ENCODE data around the gene MFAP1. TPM values are rescaled to one million over a fixed set of nuclear protein-coding genes. Genes with fewer than 3 reads are reported as not detected.

The MFAP1 gene
- 10 to 100 TPM; 20.4 to 24.5 (median 22.7) TPM for total RNA-seq

- Histone ChIP-seq H3K4me1 (peaks cover 16 to 29% of the 10 kb centered on the region in 2 donors), H3K27me3 (no peaks in the 10 kb centered on the region), H3K4me3 (replicated peaks in 1 of 3) (peak within 1 kb of the TSS; percentile 63 to 96 (median 88)), H3K27ac (peak within 1 kb of the TSS; percentile 54 to 84 (median 82)), H3K36me3 (no peaks in the 10 kb centered on the region), H3K9me3 (no peaks in the 10 kb centered on the region)
- WGBS, 2 donors = 9 to 10% methylated on average over 46 of the region's 46 CpGs
- peak; percentile 94 to 96 for DNase-seq
- TF ChIP-seq POLR2A (IDR thresholded peaks at IDR 0.05) (peak; percentile 38 to 80), CTCF (IDR thresholded peaks at IDR 0.05) (no peak)
- intact Hi-C loops (cut with DNase I) = no loop called here
These were observed at the start of gene MFAP1 for GRCh38 chr15:43824302-43825246. Gene MFAP1, minus strand, starts transcription at chr15:43824690. Its CDS starts 121 bp downstream, at chr15:43824569.

- H3K27me3 ChIP-seq = no peaks in the 10 kb centered on the region
- H3K4me3 ChIP-seq (replicated peaks in 1 of 3) = no peak overlapping the region
- no peaks in the 10 kb centered on the region for H3K4me1 ChIP-seq
- intact Hi-C loops (cut with DNase I) = no loop called here
- H3K9me3 ChIP-seq = no peaks in the 10 kb centered on the region
- DNase-seq = no peak
- H3K36me3 ChIP-seq = no peaks in the 10 kb centered on the region
- 92 to 98% methylated on average over 10 of the region's 10 CpGs for WGBS, 2 donors
- H3K27ac ChIP-seq = no peak overlapping the region
- no peak for TF ChIP-seq POLR2A (IDR thresholded peaks at IDR 0.05)
- no peak for TF ChIP-seq CTCF (IDR thresholded peaks at IDR 0.05)
These were observed 49.2 kb upstream of the MFAP1 start for GRCh38 chr15:43873651-43874050.

- H3K4me1 ChIP-seq = no peaks in the 10 kb centered on the region
- WGBS, 2 donors = 63 to 71% methylated on average over 6 of the region's 6 CpGs
- intact Hi-C loops (cut with DNase I) = no loop called here
- peak; percentile 49 to 51 for DNase-seq
- no peak overlapping the region for H3K4me3 ChIP-seq (replicated peaks in 1 of 3)
- H3K9me3 ChIP-seq = no peaks in the 10 kb centered on the region
- TF ChIP-seq POLR2A (IDR thresholded peaks at IDR 0.05) (no peak), CTCF (IDR thresholded peaks at IDR 0.05) (peak in 5 of 6 experiments; percentile 14 to 59 (median 47))
- H3K27ac ChIP-seq = no peak overlapping the region
- H3K36me3 ChIP-seq = no peaks in the 10 kb centered on the region
- no peaks in the 10 kb centered on the region for H3K27me3 ChIP-seq
These were observed 48.0 kb upstream of the MFAP1 start for GRCh38 chr15:43872416-43873020.

GRCh38 chr15:43871835-43872234, 47.3 kb upstream of the MFAP1 start:
- Histone ChIP-seq H3K9me3 (no peaks in the 10 kb centered on the region), H3K27ac (no peak overlapping the region), H3K4me3 (replicated peaks in 1 of 3) (no peak overlapping the region), H3K27me3 (no peaks in the 10 kb centered on the region), H3K4me1 (no peaks in the 10 kb centered on the region), H3K36me3 (no peaks in the 10 kb centered on the region)
- TF ChIP-seq CTCF (IDR thresholded peaks at IDR 0.05) (no peak), POLR2A (IDR thresholded peaks at IDR 0.05) (no peak)
- 96 to 98% methylated on average over 2 of the region's 2 CpGs for WGBS, 2 donors
- intact Hi-C loops (cut with DNase I) = no loop called here
- DNase-seq = no peak

- no peak for TF ChIP-seq POLR2A (IDR thresholded peaks at IDR 0.05)
- no peak for TF ChIP-seq CTCF (IDR thresholded peaks at IDR 0.05)
- Histone ChIP-seq H3K27ac (no peak overlapping the region), H3K4me3 (replicated peaks in 1 of 3) (no peak overlapping the region), H3K27me3 (no peaks in the 10 kb centered on the region), H3K36me3 (no peaks in the 10 kb centered on the region), H3K9me3 (no peaks in the 10 kb centered on the region), H3K4me1 (no peaks in the 10 kb centered on the region)
- no peak for DNase-seq
- 89 to 94% methylated on average over 2 of the region's 2 CpGs for WGBS, 2 donors
- intact Hi-C loops (cut with DNase I) = no loop called here
These were observed 43.9 kb upstream of the MFAP1 start for GRCh38 chr15:43868406-43868805.

Measured in thyroid gland (tissue), 4 donors.